ENCODE results near the gene ZFP92.

ZFP92 gene

GRCh38 chrX:153411255-153411987, at the start of gene ZFP92:
ZFP92 (plus strand) TSS chrX:153411472; CDS start chrX:153418323, 6,851 bp downstream.
- Histone ChIP-seq H3K36me3 (replicated peaks) (no peaks in the 10 kb centered on the region), H3K4me3 (peak within 1 kb of the TSS; percentile 26), H3K9me3 (no peaks in the 10 kb centered on the region), H3K27me3 (ENCODE audit: low read depth) (peaks cover 14% of the 10 kb centered on the region), H3K4me1 (no peaks in the 10 kb centered on the region)
- in situ Hi-C loops (cut with MboI; ENCODE audit: low sequenced_read_pairs) = no loop called here
- DNase-seq (ENCODE audit: low spot score in 2 of 2) = peak in 1 of 2 experiments; percentile 26

GRCh38 chrX:153361781-153362397, 49.4 kb upstream of the ZFP92 start:
- in situ Hi-C loops (cut with MboI; ENCODE audit: low sequenced_read_pairs) = no loop called here
- no peak overlapping the region for H3K4me3 ChIP-seq

GRCh38 chrX:153365670-153366069, 45.6 kb upstream of the ZFP92 start:
- no peaks in the 10 kb centered on the region for H3K9me3 ChIP-seq
- no peaks in the 10 kb centered on the region for H3K27me3 ChIP-seq (ENCODE audit: low read depth)
- in situ Hi-C loops (cut with MboI; ENCODE audit: low sequenced_read_pairs) = no loop called here
- DNase-seq (ENCODE audit: low spot score in 2 of 2) = no peak
- no peak overlapping the region for H3K4me3 ChIP-seq
- no peaks in the 10 kb centered on the region for H3K36me3 ChIP-seq (replicated peaks)
- H3K4me1 ChIP-seq = no peaks in the 10 kb centered on the region

More at GRCh38 chrX:153361781-153362397, 49.4 kb upstream of the ZFP92 start:
- Histone ChIP-seq H3K36me3 (replicated peaks) (no peaks in the 10 kb centered on the region), H3K4me1 (no peaks in the 10 kb centered on the region), H3K27me3 (ENCODE audit: low read depth) (no peaks in the 10 kb centered on the region), H3K9me3 (no peaks in the 10 kb centered on the region; the same call in 1 of the 2 replicates)
- DNase-seq (ENCODE audit: low spot score in 2 of 2) = no peak

- Histone ChIP-seq H3K4me3 (no peak overlapping the region), H3K27me3 (ENCODE audit: low read depth) (no peaks in the 10 kb centered on the region), H3K36me3 (replicated peaks) (no peaks in the 10 kb centered on the region), H3K4me1 (no peaks in the 10 kb centered on the region), H3K9me3 (no peaks in the 10 kb centered on the region)
- DNase-seq (ENCODE audit: low spot score in 2 of 2) = no peak
- in situ Hi-C loops (cut with MboI; ENCODE audit: low sequenced_read_pairs) = no loop called here
Measured at GRCh38 chrX:153366119-153366518, 45.2 kb upstream of the ZFP92 start.

- Histone ChIP-seq H3K36me3 (replicated peaks) (no peaks in the 10 kb centered on the region), H3K27me3 (ENCODE audit: low read depth) (no peaks in the 10 kb centered on the region), H3K9me3 (no peaks in the 10 kb centered on the region), H3K4me1 (no peaks in the 10 kb centered on the region), H3K4me3 (no peak overlapping the region)
- in situ Hi-C loops (cut with MboI; ENCODE audit: low sequenced_read_pairs) = no loop called here
- DNase-seq (ENCODE audit: low spot score in 2 of 2) = no peak
Measured at GRCh38 chrX:153366878-153367538, 44.3 kb upstream of the ZFP92 start.

GRCh38 chrX:153370293-153371055, 40.8 kb upstream of the ZFP92 start:
- Histone ChIP-seq H3K27me3 (ENCODE audit: low read depth) (no peaks in the 10 kb centered on the region), H3K9me3 (no peaks in the 10 kb centered on the region), H3K36me3 (replicated peaks) (no peaks in the 10 kb centered on the region), H3K4me1 (no peaks in the 10 kb centered on the region), H3K4me3 (no peak overlapping the region)
- in situ Hi-C loops (cut with MboI; ENCODE audit: low sequenced_read_pairs) = no loop called here
- no peak for DNase-seq (ENCODE audit: low spot score in 2 of 2)

- no peaks in the 10 kb centered on the region for H3K27me3 ChIP-seq (ENCODE audit: low read depth)
- H3K4me1 ChIP-seq = no peaks in the 10 kb centered on the region
- in situ Hi-C loops (cut with MboI; ENCODE audit: low sequenced_read_pairs) = no loop called here
- no peak for DNase-seq (ENCODE audit: low spot score in 2 of 2)
- H3K36me3 ChIP-seq (replicated peaks) = no peaks in the 10 kb centered on the region
- H3K9me3 ChIP-seq = no peaks in the 10 kb centered on the region
- no peak overlapping the region for H3K4me3 ChIP-seq
Measured at GRCh38 chrX:153371256-153371655, 40.0 kb upstream of the ZFP92 start.

- Histone ChIP-seq H3K9me3 (no peaks in the 10 kb centered on the region), H3K27me3 (ENCODE audit: low read depth) (no peaks in the 10 kb centered on the region), H3K4me3 (no peak overlapping the region), H3K4me1 (no peaks in the 10 kb centered on the region), H3K36me3 (replicated peaks) (no peaks in the 10 kb centered on the region)
- DNase-seq (ENCODE audit: low spot score in 2 of 2) = no peak
- in situ Hi-C loops (cut with MboI; ENCODE audit: low sequenced_read_pairs) = no loop called here
Measured at GRCh38 chrX:153372949-153373348, 38.3 kb upstream of the ZFP92 start.

- no peaks in the 10 kb centered on the region for H3K27me3 ChIP-seq (ENCODE audit: low read depth)
- H3K36me3 ChIP-seq (replicated peaks) = no peaks in the 10 kb centered on the region
- in situ Hi-C loops (cut with MboI; ENCODE audit: low sequenced_read_pairs) = no loop called here
- no peaks in the 10 kb centered on the region for H3K4me1 ChIP-seq
- no peaks in the 10 kb centered on the region for H3K9me3 ChIP-seq
- DNase-seq (ENCODE audit: low spot score in 2 of 2) = no peak
- no peak overlapping the region for H3K4me3 ChIP-seq
Measured at GRCh38 chrX:153374426-153374825, 36.8 kb upstream of the ZFP92 start.

- H3K36me3 ChIP-seq (replicated peaks) = no peaks in the 10 kb centered on the region
- no peaks in the 10 kb centered on the region for H3K9me3 ChIP-seq
- in situ Hi-C loops (cut with MboI; ENCODE audit: low sequenced_read_pairs) = no loop called here
- H3K4me1 ChIP-seq = no peaks in the 10 kb centered on the region
- no peaks in the 10 kb centered on the region for H3K27me3 ChIP-seq (ENCODE audit: low read depth)
- no peak for DNase-seq (ENCODE audit: low spot score in 2 of 2)
- no peak overlapping the region for H3K4me3 ChIP-seq
Measured at GRCh38 chrX:153375571-153375970, 35.7 kb upstream of the ZFP92 start.

- Histone ChIP-seq H3K36me3 (replicated peaks) (no peaks in the 10 kb centered on the region), H3K27me3 (ENCODE audit: low read depth) (no peaks in the 10 kb centered on the region), H3K4me3 (no peak overlapping the region), H3K9me3 (no peaks in the 10 kb centered on the region), H3K4me1 (no peaks in the 10 kb centered on the region)
- DNase-seq (ENCODE audit: low spot score in 2 of 2) = no peak
- in situ Hi-C loops (cut with MboI; ENCODE audit: low sequenced_read_pairs) = no loop called here
Measured at GRCh38 chrX:153377727-153378126, 33.5 kb upstream of the ZFP92 start.

- Histone ChIP-seq H3K4me3 (no peak overlapping the region), H3K27me3 (ENCODE audit: low read depth) (no peaks in the 10 kb centered on the region), H3K36me3 (replicated peaks) (no peaks in the 10 kb centered on the region), H3K9me3 (no peaks in the 10 kb centered on the region), H3K4me1 (no peaks in the 10 kb centered on the region)
- no peak for DNase-seq (ENCODE audit: low spot score in 2 of 2)
- in situ Hi-C loops (cut with MboI; ENCODE audit: low sequenced_read_pairs) = no loop called here
Measured at GRCh38 chrX:153378607-153379006, 32.7 kb upstream of the ZFP92 start.

GRCh38 chrX:153379508-153379907, 31.8 kb upstream of the ZFP92 start:
- in situ Hi-C loops (cut with MboI; ENCODE audit: low sequenced_read_pairs) = no loop called here
- Histone ChIP-seq H3K4me3 (no peak overlapping the region), H3K36me3 (replicated peaks) (no peaks in the 10 kb centered on the region), H3K27me3 (ENCODE audit: low read depth) (no peaks in the 10 kb centered on the region), H3K9me3 (no peaks in the 10 kb centered on the region), H3K4me1 (no peaks in the 10 kb centered on the region)
- no peak for DNase-seq (ENCODE audit: low spot score in 2 of 2)

All from HAP-1 (cell line).